HG03354 (cell line): ENCODE results near the gene LBX1.

ENCODE experiments used
- ATAC-seq: cut with Tn5 transposase; IDR thresholded peaks from one replicate; pipeline ENCODE4 v1.9.1; 2021; ENCODE audit warnings: mild to moderate bottlenecking; ENCODE audit not compliant: unreplicated experiment, poor library complexity, severe bottlenecking

The LBX1 gene

DNA sequence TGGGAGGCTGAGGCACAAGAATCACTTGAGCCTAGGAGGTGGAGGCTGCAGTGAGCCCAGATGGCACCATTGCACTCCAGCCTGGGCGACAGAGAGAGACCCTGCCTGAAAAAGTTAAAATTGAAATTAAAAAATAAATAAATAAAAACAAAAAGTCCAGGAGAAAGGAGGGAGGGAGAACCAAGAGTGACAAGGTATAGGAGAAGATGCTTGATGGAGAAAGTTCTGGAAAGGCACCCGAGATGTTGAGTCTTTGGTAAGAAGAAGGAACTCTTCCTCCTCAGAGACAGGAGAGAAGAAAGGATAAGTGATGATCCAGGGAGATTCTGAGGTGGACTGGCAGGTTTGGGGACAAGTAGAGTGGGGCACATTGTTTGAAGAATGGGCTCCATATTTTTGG, 17.4 kb upstream of the LBX1 start:
- no peak for ATAC-seq

DNA sequence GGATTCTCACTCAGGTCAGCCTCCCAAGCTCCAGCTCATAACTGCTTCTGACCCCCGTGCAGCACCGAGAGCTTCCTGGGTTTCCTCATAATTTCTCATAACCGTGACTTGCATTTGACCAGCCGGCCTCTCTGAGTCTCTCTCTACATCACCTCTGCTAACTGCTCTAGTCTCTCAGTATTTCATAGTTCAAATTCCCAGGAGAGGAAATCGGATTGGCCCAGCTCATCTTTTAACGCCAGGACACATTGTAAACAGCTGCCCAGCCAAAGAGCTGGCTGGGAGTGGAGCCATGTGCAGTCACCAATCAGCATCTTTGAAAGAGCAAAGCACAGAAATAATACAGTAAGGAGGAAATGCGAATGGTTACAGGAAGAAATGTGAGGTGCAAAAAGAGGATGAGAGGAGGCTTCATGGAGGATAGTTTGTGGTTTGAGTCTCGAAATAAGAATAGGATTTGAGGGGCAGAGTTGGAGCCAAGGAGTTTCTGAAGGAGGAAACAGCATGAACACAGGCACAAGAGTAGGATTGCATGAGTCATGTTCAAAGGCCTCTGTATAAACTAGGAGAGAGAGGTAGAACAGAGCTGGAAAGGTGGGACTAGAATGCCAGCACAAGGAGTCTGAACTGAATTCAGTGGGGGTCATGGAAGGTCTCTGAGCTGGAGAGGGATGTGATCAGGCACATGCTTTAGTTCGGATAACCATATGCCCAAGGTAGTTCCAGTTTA, 15.2 kb upstream of the LBX1 start:
- ATAC-seq = no peak

DNA sequence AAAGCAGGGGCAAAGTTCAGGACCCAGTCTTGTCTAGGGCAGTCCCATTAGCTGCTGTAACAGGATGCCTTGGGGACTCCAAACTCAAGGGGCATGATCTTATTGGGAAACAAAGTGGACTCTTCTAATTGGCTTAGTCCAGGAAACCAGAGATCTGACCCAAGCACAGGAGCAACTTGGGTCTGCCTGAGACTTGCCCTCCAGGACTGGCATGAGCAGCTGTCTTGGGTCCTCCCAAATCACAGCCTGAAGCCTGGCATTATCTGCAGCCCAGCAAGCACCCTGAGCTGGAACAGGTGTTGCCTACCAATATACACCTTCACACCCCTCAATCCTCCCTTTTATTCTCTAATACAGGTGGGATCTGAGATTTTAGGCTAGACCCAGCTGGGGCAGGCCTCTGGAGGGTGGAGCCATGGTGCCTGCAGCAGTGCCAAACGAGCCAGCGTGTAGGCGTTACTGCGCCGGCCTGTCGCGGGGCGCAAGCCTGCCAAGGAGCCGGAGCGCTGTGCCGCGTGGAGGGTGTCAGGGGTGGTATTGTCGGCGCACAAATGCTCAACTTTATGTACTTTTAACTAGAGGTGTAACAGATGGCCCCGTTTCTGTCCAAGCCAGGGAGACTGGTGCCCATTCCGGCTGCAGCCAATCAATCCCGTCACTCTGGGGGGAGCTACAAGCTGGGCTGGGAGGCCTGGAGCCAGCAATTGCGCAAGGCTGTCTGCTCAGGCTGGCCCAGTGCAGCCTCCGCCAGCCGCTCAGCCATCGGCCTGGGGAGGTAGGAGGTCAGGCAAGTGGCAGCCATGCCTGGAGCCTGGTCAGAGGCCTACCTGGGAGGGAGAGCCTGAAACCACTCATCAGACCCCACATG, 12.8 kb upstream of the LBX1 start:
- ATAC-seq = no peak

DNA sequence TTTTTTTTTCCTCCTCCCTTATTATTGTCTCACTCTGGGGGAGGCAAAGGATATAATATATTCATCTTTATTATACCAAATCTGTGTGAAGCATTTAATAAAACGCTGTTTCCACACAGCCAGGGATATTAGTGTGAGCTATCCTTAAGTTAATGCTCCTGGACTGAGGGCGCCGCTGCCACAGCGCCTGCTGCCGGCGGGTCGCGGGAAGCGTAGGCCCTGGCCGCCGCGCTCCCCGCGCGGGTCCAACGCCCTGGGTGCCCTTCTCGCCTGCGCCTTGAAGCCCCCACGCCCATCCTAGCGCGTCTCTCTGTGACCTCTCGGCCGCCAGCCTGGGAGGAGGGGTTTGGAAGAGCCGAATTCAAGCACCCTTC, 9.5 kb upstream of the LBX1 start:
- no peak for ATAC-seq

DNA sequence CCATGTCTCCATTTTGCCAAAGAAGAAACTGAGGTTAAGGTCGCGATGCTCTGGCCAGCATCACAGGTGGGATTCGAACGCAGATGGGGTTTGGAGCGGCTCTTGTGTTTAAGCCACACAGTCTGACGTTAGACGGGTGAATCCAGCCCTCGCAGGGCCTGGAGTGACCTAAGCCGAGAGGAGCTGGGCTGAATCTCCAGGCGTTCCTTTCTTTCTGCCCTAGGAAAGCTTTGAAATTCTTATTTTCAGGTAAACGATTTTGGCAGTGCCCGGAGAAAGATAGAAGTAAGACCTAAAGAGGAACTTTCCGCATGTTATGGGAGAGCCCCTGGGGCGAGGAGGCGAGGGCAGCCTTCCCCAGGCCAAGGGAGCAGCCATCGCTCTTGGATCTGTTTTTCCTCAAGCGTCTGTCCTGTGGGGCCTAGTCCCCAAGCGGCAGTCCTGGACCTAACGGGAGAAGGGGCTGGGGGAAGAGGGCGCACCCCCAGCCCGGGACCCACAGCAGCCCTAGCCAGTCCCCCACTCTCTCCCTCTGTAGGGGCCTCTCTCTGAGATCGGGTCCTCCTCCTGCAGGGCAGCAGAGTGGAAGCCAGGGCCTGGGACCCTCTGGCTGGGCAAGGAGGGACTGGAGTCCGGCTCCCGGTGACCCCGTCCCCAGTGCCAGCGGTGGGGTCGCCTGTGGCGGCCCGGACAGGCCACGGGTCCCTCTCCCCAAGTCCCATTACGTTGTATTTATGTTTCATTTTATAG, 8.9 kb upstream of the LBX1 start:
- ATAC-seq = no peak

DNA sequence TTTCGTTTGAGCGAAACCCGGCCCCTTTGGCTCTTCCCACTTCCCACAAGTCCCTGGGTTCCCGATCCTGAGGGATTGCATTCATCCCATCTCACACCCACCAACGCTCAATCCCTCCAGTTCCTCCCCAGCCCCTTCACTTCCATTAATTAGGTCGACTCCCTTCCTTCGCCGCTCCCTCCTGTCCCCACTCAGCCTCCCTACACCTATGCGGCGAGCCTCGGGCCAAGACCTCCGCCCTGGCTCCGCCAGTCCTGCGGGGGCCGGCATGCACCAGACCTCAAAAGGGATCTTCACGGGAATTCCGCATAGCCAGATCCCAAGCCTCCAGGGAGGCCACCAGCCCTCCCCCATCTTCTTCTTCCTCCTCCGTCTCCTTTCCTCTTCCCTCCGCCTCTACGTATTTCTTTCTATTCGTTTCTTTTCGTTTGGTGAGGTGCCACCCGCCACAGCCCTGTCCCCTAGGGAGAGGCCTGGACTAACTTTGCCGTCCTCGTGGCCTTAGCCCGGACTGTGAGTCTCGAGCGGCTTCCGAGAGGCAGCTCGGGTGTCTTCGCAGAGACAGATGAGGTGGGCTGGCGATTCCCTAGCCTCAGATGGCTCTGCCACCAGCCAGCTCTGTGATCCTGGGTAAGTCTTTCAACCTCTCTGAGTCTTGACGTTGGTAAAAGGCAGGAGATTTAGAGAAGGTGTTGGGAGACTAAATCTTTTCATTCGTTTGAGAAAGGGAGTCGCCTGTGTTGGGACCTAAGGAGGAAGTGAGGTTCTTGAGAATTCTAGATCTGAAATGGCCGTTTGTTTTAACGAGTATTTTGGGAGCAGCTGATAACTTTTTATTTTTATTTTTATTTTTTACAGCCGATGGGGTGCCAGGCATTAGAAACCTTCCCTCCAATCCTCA, 8.1 kb upstream of the LBX1 start:
- ATAC-seq = no peak

DNA sequence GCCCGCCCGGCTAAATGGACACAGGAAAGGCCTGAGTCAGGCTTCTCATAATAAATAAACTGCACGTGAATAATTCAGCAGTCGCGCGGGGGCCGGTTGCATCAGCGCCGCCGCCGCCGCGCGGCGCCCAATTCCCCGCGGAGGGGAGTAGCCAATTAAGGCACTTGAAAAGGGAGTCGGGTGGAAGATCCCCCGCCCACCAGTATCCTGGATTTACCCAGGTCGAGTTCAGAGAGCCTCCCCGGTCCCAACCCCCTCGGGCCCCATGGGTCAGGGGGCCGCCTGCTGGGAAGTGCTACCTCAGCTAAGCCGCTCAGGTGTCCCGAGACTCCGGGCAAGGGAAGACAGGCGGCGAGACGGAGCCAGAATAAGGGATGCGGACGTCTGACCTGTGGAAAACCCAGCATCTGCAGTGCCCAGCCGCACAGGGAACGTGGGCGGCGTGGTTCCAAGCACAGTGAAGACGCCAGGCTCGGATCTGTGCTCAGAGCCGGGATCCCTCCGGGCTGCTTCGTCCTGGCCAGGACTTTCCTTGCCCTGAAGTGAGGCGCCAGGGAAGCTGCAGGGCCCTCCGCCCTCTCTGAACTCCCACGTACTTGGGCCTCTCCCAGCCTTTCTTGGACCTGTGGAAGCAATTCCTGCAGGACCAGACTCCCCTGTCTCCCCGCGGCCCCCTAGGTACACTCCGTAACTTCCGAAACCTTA, 7.3 kb upstream of the LBX1 start:
- no peak for ATAC-seq

DNA sequence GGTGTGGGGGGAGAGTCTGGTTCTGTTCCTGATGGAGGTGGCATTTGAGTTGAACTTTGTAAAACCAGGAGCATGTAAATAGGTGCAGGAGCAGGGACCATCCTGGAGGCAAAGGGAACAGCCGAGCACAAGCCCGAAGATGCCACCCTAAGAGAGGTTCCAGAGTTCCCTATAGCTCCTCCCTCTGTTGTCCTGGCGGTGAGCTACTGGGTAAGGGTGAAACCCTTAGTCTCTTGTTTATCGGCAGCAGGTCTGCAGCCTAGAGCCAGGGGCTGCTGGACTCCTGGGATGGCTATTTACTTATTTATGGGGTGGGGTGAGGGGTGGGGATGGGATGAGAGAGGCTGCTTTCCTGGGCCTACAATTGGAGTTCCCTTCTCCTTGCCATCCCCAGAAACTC, 6.5 kb upstream of the LBX1 start:
- no peak for ATAC-seq

DNA sequence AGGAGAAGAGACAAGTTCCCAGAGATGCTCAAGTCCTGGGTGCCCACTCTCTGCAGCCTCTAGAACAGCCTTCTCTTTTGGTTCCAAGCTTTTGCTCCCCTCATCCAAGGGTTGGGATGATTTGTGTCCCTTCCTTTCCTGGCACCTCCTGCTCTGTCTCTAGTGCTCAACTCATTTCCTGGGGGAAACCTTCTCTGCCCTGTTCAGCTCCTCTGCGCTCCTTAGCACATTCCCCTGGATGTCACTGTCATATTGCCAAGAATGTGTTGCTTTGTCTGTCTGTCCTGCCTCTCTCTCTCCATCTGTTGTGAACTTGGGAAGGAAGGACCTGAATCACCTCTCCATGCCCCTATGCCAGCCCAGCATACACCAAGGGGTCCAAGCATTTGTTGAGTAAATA, 5.1 kb upstream of the LBX1 start:
- ATAC-seq = no peak

DNA sequence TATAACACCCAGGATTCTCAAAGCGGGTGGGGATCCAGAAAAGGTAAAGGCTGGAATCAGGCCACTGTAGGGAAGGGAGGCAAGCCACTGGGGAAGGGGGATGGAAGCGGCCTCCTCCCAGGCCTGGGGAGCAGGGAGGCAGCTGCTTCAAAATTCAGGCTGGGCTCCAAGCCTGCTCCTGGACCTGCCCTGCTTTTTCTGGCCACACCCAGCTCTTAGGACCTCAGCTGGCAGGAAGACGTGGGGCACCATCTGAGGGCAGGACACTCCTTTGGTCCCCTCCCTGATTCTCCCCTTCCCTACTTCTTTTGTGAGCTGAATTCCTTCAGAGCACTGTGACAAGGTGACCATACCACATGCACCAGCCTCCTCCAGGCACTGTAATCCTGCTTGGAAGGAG, 4.6 kb upstream of the LBX1 start:
- no peak for ATAC-seq

DNA sequence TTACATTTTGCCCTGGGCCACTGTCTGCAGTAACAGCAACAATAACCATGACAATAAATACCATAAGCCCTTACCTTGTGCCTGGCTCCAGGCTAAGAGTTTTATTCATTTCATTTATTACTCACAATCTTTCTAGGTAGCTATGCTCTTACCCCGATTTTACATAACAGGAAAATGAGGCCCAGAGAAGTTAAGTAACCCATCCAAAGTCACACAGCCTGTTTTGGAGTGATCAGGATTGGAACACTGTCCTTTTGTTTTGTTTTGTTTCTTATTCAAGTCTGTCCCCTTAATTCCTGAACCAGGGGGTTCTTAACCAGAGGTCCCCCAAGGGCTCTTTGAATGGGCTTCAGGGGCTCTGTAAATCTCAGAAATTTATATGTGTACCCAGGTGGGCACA, 4.2 kb upstream of the LBX1 start:
- no peak for ATAC-seq

DNA sequence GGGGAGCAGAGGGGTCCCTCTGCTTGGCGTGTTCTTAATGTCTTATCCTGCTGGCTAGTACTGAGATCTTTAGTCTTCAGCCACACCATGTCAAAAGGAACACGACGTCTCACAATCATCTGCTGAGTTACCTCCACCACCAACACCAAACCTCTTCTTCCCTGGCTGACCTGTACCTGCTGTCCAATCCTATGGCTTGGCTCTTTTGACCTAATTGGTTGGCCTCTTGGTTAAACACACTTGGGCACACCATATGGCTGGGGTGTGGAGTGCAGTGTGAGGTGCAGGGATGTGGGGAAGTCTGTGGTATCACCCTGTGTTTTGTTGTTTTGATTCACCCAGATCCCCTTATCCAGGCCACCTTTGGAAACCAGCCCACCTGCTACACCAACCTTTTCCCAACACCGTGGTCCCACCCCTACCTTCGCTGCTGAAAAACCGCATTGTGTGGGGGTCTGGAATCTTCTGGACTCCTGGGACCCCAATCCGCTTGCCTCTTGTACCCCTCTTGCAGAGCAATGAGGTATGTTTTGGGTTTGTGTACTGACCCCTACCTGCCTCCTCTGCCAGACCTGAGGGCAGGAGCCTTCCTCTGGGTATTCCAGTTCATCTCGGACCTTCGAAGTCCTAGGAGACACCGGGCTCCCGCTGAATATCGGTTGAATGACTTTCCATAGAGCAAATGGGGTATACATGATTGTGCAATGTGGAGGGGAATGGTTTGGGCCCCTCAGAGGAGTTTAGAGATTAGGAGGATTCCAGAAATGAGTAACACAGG, 2.8 kb upstream of the LBX1 start:
- no peak for ATAC-seq

DNA sequence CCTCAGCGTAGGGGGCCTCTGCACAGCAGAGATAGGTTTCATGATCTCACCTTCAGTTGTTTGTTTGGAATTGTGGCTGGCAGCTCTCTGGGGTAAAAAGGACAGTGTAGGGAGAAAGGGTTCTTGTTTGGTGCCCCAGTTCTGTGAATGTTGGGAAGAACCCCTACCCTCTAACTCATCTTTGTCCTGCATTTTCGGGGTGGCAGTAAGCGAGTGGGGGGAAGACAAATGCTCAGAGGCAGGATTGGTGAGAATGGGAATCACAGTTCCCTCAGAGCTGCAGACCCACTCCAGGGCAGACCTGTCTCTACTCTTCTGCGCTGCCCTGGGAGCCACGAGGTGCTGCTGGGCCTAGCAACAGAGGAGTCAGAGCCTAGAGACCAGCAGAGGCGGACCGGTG, 1.8 kb upstream of the LBX1 start:
- ATAC-seq = no peak

DNA sequence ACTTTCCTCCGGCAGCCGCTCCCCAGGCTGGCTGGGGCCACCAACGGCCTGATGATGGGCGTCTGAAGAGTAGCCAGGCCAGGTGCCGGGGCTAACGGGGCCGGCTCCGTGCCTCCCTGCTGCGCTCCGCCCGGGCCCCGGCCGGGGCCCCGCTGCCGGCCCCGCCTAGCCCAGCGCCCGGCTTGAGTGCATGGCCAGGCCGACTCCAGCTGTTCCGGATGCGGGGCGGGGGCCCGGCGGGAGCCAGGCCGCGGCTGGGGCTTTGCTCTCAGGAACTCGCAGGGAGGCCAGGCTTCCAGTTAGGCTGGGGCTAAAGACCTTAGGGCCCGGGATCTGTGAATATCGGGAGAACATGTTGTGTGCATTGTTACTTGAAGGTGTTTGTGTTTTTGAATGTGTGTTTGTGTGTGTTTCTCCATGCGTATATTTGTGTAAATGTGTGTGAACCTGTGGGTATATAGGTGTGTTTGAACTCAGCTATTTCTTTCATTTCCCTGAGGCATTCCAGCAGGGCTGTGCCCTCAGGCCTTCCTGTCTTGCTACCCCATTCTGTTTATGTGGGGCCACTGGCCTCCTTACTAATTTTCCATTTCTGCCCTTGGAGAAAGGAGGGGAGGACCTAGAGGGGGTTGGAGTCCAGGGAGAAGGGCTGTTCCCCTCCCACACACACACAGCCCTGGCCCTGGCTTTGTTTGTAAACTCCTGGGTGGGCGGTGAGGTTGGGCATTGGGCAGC, 1.1 kb upstream of the LBX1 start:
- no peak for ATAC-seq

DNA sequence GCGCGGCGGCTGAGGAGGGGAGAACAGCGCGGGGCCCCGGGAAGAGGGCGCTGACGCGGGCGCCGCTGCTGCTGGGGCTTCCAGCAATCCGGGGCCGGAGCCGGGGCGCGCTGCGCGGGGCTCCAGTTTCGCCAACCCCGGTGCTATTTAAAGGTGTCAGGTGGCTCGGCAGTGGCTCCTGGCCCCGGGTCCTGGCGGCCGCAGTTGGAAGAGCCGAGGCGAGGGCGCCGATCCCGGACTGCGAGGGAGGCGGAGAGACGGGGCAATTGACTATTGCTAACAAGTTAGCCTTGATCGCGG, 347 bp downstream of the LBX1 start:
- no peak for ATAC-seq

DNA sequence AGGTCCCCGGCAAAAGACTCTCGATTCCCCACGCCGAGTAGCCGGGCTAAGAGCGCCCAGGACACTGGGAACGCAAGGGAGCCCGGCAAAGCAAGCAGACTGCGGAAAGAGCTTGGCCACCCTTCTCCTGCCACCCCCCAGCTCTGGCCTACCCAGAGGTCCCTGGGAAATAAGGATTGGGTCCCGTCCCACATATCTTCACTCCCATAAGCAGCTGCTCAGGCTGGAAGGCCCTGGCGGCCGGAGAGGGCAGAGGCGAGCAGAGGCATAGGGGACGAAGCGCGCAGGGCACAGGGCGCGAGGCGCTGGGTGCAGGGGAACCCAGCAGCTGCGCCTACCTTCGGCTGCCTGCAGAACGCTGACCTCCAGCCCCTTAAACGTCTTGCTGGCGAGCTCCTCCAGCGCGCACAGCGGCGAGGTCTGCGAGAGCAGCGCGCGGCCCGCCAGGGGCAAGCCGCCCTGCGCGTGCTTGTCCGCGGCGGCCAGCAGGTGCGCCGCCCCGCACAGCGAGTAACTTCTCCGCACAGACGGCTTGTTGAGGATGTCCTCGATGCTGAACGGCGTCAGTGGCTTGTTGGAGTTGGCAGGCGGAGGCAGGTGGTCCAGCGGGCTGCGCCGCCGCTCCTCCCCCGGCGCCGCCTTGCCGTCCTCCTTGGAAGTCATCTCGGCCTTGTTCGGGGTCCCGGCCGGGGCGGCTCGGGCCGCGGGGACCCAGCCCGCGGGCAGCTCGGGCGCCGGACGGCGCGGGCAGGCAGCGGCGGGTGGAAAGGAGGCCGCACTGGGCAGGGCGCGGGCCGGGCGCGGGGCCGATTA, 904 bp downstream of the LBX1 start:
- ATAC-seq = no peak

DNA sequence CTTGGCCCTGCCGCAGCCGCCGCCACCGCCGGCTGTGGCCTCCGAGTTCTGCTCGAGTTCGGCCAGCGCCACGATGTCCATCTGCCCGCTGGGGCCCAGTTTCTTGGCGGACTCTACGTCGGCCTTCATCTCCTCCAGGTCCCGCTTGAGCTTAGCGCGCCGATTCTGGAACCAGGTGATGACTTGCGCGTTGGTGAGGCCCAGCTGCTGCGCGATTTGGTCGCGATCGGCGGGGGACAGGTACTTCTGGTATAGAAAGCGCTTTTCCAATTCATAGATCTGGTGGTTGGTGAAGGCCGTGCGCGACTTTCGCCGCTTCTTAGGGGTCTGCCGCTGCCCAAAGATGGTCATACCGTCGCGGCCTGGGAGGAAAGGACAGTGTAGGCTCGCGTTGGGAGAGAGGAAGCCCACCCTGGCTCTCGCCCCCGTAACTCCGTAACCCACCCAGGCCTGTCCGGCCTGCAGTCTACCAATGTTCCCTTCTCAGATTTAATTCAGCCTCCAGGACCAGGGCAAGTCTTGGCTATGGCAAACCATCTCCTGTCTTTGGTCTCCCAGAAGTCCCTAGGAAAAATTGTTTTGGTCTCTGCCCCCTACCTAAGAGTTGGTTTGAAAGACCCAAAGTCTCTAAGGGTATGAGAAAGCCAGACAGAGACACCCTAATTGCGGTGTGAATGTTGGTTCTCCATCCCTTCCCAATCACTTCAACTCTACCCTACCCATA, 1.7 kb downstream of the LBX1 start:
- no peak for ATAC-seq
